A673 (cell line): Measurements from ENCODE around the gene FEN1. TPM values are rescaled to one million over a fixed set of nuclear protein-coding genes. Genes with fewer than 3 reads are reported as not detected.

Experiments used
- BruUV-seq: library from RNA; stranded (reverse); fragments of 400-500 nt; replicated peaks from 2 replicates; lab custom pipeline; 2021; lab: Mats Ljungman, UMichigan
- CTCF ChIA-PET: fragments of 300-600 bp; sonication (Branson Sonifier 250); formaldehyde crosslinking; loops from one replicate; lab custom pipeline; 2022; ENCODE audit warnings: antibody characterized with exemption; lab: Charles Lee
- POLR2A ChIA-PET: fragments of 300-600 bp; sonication (Branson Sonifier 250); formaldehyde crosslinking; loops from one replicate; lab custom pipeline; 2022; ENCODE audit warnings: antibody characterized with exemption; ENCODE audit not compliant: low non-redundant PET; lab: Charles Lee
- DNase-seq: peaks from one replicate; pipeline ENCODE4 v3.0.0-alpha.2; 2015; ENCODE audit warnings: low spot score
- H3K27ac ChIP-seq: fragments of 200-600 bp; sonication (generic); 2 replicates; pipeline ENCODE4 v1.5.1; 2016; ENCODE audit warnings: mixed run types, low read depth, mild to moderate bottlenecking, mixed read lengths, antibody characterized with exemption, low read length; ENCODE audit not compliant: poor library complexity, severe bottlenecking
- H3K27me3 ChIP-seq: fragments of 200-600 bp; sonication (generic); replicated peaks from 2 replicates; pipeline ENCODE4 v1.6.1; 2017; ENCODE audit warnings: mixed run types, low read depth, mild to moderate bottlenecking, mixed read lengths, antibody characterized with exemption, low read length; ENCODE audit not compliant: insufficient read depth, poor library complexity
- H3K36me3 ChIP-seq: fragments of 200-600 bp; sonication (generic); 2 replicates; pipeline ENCODE4 v1.6.1; 2016; ENCODE audit warnings: mixed run types, mild to moderate bottlenecking, mixed read lengths, antibody characterized with exemption, low read length; ENCODE audit not compliant: insufficient read depth, poor library complexity, severe bottlenecking
- H3K4me1 ChIP-seq: fragments of 200-600 bp; sonication (generic); 2 replicates; pipeline ENCODE4 v1.6.1; 2017; ENCODE audit warnings: mixed run types, mild to moderate bottlenecking, mixed read lengths, antibody characterized with exemption, low read length; ENCODE audit not compliant: insufficient read depth, poor library complexity, severe bottlenecking
- H3K4me3 ChIP-seq: fragments of 200-600 bp; sonication (generic); 2 replicates; pipeline ENCODE4 v1.5.1; 2016; ENCODE audit warnings: low read depth, mixed run types, mild to moderate bottlenecking, mixed read lengths, low read length; ENCODE audit not compliant: poor library complexity, severe bottlenecking
- H3K9me3 ChIP-seq: fragments of 200-600 bp; sonication (generic); 2 replicates; pipeline ENCODE4 v1.6.1; 2016; ENCODE audit warnings: mixed run types, low read depth, mild to moderate bottlenecking, mixed read lengths, antibody characterized with exemption, low read length; ENCODE audit not compliant: poor library complexity, severe bottlenecking
- CTCF ChIP-seq: fragments of 300-800, 200-600 bp; sonication (generic); conservative IDR thresholded peaks from 2 replicates; pipeline ENCODE4 v1.5.1; 2017; ENCODE audit warnings: low read depth, mild to moderate bottlenecking, antibody characterized with exemption, low read length, moderate library complexity, mixed read lengths
- EZH2 ChIP-seq: fragments of 200-600 bp; sonication (generic); IDR thresholded peaks from 2 replicates; pipeline ENCODE4 v1.6.1; 2017; ENCODE audit warnings: borderline replicate concordance, low read depth, mild to moderate bottlenecking, mixed read lengths, antibody characterized with exemption, low read length; ENCODE audit not compliant: poor library complexity, severe bottlenecking
- intact Hi-C: fragments of 100-400 bp; cut with micrococcal nuclease; formaldehyde crosslinking; loops from one replicate; pipeline ENCODE4 v1.10.0; 2022; ENCODE audit not compliant: unreplicated experiment
- total RNA-seq: library from RNA; stranded (reverse); gene quantifications from 2 replicates; pipeline ENCODE4 v1.2.3, GENCODE V29; 2021

Gene FEN1
- total RNA-seq, 1 experiment from 2014 or later = 152 TPM

- DNase-seq = peak; percentile 68
- Histone ChIP-seq H3K4me1 (peaks cover 30% of the 10 kb centered on the region), H3K9me3 (no peaks in the 10 kb centered on the region), H3K36me3 (peaks cover 56% of the 10 kb centered on the region), H3K4me3 (peak overlapping the region; percentile 78), H3K27me3 (no peaks in the 10 kb centered on the region), H3K27ac (peak overlapping the region; percentile 96)
- ChIA-PET POLR2A (no interaction called here), CTCF (interaction anchor here (0.9 to 1.5 kb wide), 3 partner anchors 15 to 294 kb away, joined by 4 to 12 read pairs (median 4); no protein-coding TSS in a partner anchor)
- no peak for TF ChIP-seq CTCF
- intact Hi-C loops = no loop called here
- BruUV-seq = TSS peak; percentile 19
Observed at GRCh38 chr11:61814247-61814957, 21.7 kb downstream of the FEN1 start.

- ChIA-PET CTCF (interaction anchor here (0.9 to 1.5 kb wide), 3 partner anchors 14 to 293 kb away, joined by 4 to 12 read pairs (median 4); no protein-coding TSS in a partner anchor), POLR2A (interaction anchor here (0.7 kb wide), 1 partner anchor 7 kb away, joined by 5 read pairs; no protein-coding TSS in a partner anchor)
- peak overlapping the region; percentile 96 for H3K27ac ChIP-seq
- peaks cover 34% of the 10 kb centered on the region for H3K4me1 ChIP-seq
- BruUV-seq = no TSS peak
- no peaks in the 10 kb centered on the region for H3K9me3 ChIP-seq
- H3K36me3 ChIP-seq = peaks cover 48% of the 10 kb centered on the region
- DNase-seq = peak; percentile 93
- intact Hi-C loops = no loop called here
- H3K4me3 ChIP-seq = peak overlapping the region; percentile 78
- TF ChIP-seq EZH2 = no peak
- no peak for TF ChIP-seq CTCF
- H3K27me3 ChIP-seq = no peaks in the 10 kb centered on the region
Observed at GRCh38 chr11:61814958-61815789, 22.5 kb downstream of the FEN1 start.
